Glutamatergic neuron (in vitro differentiated cells): ENCODE results near the gene RASGRF1. TPM values are rescaled to one million over a fixed set of nuclear protein-coding genes. Genes with fewer than 3 reads are reported as not detected.

ENCODE experiments used
- DNase-seq: peaks from one replicate; pipeline ENCODE4 v3.0.0; 2022
- H3K27ac Mint-ChIP-seq: one replicate; pipeline ENCODE4 v1.8.0; 2020; ENCODE audit warnings: mild to moderate bottlenecking, mixed read lengths, inconsistent platforms; ENCODE audit not compliant: unreplicated experiment
- H3K27me3 Mint-ChIP-seq: one replicate; pipeline ENCODE4 v1.8.0; 2020; ENCODE audit warnings: mild to moderate bottlenecking, moderate library complexity, mixed read lengths, inconsistent platforms; ENCODE audit not compliant: unreplicated experiment
- H3K36me3 Mint-ChIP-seq: one replicate; pipeline ENCODE4 v1.8.0; 2020; ENCODE audit warnings: mild to moderate bottlenecking, mixed read lengths, inconsistent platforms; ENCODE audit not compliant: unreplicated experiment
- H3K4me1 Mint-ChIP-seq: one replicate; pipeline ENCODE4 v1.8.0; 2020; ENCODE audit warnings: mild to moderate bottlenecking, low read depth, mixed read lengths, inconsistent platforms; ENCODE audit not compliant: unreplicated experiment
- H3K4me3 Mint-ChIP-seq: one replicate; pipeline ENCODE4 v1.8.0; 2020; ENCODE audit warnings: mild to moderate bottlenecking, mixed read lengths, inconsistent platforms; ENCODE audit not compliant: unreplicated experiment
- H3K9me3 Mint-ChIP-seq: one replicate; pipeline ENCODE4 v1.8.0; 2020; ENCODE audit warnings: mild to moderate bottlenecking, moderate library complexity, mixed read lengths, inconsistent platforms; ENCODE audit not compliant: unreplicated experiment
- total RNA-seq: library from RNA; stranded (reverse); fragmentation: NEBNext Ultra II Directional; extraction: Animal tissue kit (Norgen Biotek cat#: 25700); gene quantifications from one replicate; pipeline ENCODE4 v1.2.1, GENCODE V29; 2021; ENCODE audit not compliant: unreplicated experiment
- TF ChIP-seq, protein P1 (sequence below): fragments of 200-600 bp; sonication (generic); IDR thresholded peaks from one replicate; pipeline ENCODE4 v1.5.0; 2021; ENCODE audit not compliant: partially characterized antibody, unreplicated experiment

The RASGRF1 gene
- total RNA-seq, 1 donor from 2014 or later = 0.32 TPM

DNA sequence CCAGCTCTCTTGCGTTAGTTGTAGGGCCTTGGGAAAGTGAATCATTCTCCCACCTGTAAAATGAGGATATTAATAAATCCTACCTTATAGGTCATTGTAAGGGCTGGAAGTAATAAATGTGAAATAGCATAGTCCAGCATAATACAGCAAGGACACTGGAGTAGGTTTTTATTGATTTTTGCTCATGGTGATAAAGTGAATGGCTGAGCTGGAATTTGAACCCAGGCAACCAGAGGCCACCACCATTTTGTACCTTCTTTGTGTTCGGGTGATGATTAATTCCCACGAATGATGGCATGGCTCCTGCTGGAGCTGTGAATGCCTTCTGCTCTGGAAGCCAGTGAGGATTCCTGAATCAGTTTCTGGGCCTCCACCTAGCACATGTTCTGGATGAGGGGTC is 177.6 kb downstream of the RASGRF1 start:
- no peak for DNase-seq
- H3K27ac Mint-ChIP-seq = no peak overlapping the region
- H3K27me3 Mint-ChIP-seq = no peaks in the 10 kb centered on the region
- H3K36me3 Mint-ChIP-seq = no peaks in the 10 kb centered on the region
- H3K4me1 Mint-ChIP-seq = peaks cover 12% of the 10 kb centered on the region
- H3K4me3 Mint-ChIP-seq = no peak overlapping the region
- peaks cover 6% of the 10 kb centered on the region for H3K9me3 Mint-ChIP-seq
- TF ChIP-seq, protein P1, sequence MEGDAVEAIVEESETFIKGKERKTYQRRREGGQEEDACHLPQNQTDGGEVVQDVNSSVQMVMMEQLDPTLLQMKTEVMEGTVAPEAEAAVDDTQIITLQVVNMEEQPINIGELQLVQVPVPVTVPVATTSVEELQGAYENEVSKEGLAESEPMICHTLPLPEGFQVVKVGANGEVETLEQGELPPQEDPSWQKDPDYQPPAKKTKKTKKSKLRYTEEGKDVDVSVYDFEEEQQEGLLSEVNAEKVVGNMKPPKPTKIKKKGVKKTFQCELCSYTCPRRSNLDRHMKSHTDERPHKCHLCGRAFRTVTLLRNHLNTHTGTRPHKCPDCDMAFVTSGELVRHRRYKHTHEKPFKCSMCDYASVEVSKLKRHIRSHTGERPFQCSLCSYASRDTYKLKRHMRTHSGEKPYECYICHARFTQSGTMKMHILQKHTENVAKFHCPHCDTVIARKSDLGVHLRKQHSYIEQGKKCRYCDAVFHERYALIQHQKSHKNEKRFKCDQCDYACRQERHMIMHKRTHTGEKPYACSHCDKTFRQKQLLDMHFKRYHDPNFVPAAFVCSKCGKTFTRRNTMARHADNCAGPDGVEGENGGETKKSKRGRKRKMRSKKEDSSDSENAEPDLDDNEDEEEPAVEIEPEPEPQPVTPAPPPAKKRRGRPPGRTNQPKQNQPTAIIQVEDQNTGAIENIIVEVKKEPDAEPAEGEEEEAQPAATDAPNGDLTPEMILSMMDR = no peak

DNA sequence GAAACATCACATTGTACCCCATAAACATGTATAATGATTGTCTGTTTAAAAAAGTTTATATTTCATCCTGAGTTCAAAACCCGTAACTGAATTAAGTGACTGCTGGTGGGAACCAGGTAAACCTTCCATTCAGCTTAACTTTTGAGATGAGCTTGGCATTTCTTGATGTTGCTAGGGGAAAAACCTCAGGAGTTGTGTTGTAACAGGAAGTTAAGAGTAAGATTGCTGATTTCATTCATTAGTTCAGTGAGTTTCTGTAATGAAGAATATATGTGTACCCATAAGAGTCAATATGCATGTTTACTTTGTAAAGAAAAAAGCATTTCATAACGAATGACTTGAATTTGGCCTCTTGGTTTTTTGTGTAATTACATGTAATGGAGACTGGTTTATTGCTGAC is 178.3 kb downstream of the RASGRF1 start:
- Mint-ChIP-seq H3K27ac (no peak overlapping the region), H3K4me3 (no peak overlapping the region), H3K36me3 (no peaks in the 10 kb centered on the region), H3K27me3 (no peaks in the 10 kb centered on the region), H3K4me1 (peaks cover 15% of the 10 kb centered on the region), H3K9me3 (peaks cover 6% of the 10 kb centered on the region)
- DNase-seq = no peak
- TF ChIP-seq, protein P1 = no peak

DNA sequence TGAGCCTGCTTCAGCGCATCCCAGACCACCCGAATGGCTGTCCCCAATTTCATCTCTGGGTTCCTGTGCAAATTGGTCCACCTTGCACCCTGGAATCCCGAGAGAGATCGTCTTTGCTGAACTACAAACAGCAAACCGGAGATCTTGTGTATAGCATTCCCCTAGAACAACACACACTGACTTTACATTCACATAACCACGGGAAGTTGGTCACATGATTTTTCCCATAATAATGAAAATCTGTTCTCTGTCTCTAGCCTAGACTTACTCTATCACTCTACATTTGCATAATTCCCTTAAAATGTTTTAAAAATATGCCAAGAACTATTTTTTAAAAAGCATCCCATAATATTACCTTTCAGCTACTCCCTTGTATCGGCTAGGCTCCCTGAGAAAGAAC is 180.3 kb downstream of the RASGRF1 start:
- Mint-ChIP-seq H3K27ac (peak overlapping the region; percentile 15), H3K4me1 (peaks cover 21% of the 10 kb centered on the region), H3K27me3 (no peaks in the 10 kb centered on the region), H3K36me3 (no peaks in the 10 kb centered on the region), H3K4me3 (no peak overlapping the region), H3K9me3 (peaks cover 4% of the 10 kb centered on the region)
- DNase-seq = no peak
- TF ChIP-seq, protein P1 = no peak

Other genes starting within 250 kb of the RASGRF1 start
- gene MORF4L1, start 217.9 kb downstream of the RASGRF1 start, total RNA-seq = 379 TPM
- not detected for gene CTSH, start 145.7 kb downstream of the RASGRF1 start, total RNA-seq
- not detected for gene ANKRD34C, start 191.9 kb upstream of the RASGRF1 start, total RNA-seq
- 32.1 TPM for gene TMED3, start 220.3 kb upstream of the RASGRF1 start, total RNA-seq